HepG2 (cell line): ENCODE data around the gene ALB. TPM values are rescaled to one million over a fixed set of nuclear protein-coding genes. Genes with fewer than 3 reads are reported as not detected.

Experiments used
- CEBPG ChIP-seq: IDR thresholded peaks from 2 replicates; pipeline ENCODE4 v1.6.1; 2016
- ELF4 ChIP-seq: sonication (generic); formaldehyde crosslinking; IDR thresholded peaks from 2 replicates; pipeline ENCODE4 v1.5.0; 2020; ENCODE audit warnings: missing genetic modification reagents, mild to moderate bottlenecking, moderate library complexity, borderline replicate concordance
- FOXJ3 ChIP-seq: sonication (generic); formaldehyde crosslinking; IDR thresholded peaks from 2 replicates; pipeline ENCODE4 v1.4.0; 2020; ENCODE audit warnings: missing genetic modification reagents, mild to moderate bottlenecking, borderline replicate concordance
- IKZF4 ChIP-seq: sonication (generic); formaldehyde crosslinking; IDR thresholded peaks from 2 replicates; pipeline ENCODE4 v1.5.1; 2020; ENCODE audit warnings: borderline replicate concordance, mild to moderate bottlenecking, low read depth, missing genetic modification reagents; ENCODE audit errors: not compliant biosample characterization
- MAF1 ChIP-seq: sonication (generic); formaldehyde crosslinking; IDR thresholded peaks from 2 replicates; pipeline ENCODE4 v1.5.0; 2020; ENCODE audit warnings: missing genetic modification reagents, borderline replicate concordance
- MLLT10 ChIP-seq: sonication (generic); formaldehyde crosslinking; IDR thresholded peaks from 2 replicates; pipeline ENCODE4 v1.4.0; 2020; ENCODE audit warnings: missing genetic modification reagents
- MTF1 ChIP-seq: sonication (generic); formaldehyde crosslinking; IDR thresholded peaks from 2 replicates; pipeline ENCODE4 v1.5.0; 2020; ENCODE audit warnings: missing genetic modification reagents
- MXD4 ChIP-seq: IDR thresholded peaks from 2 replicates; pipeline ENCODE4 v1.6.1; 2016; ENCODE audit warnings: mild to moderate bottlenecking, missing biosample characterization, missing genetic modification reagents
- NFKB2 ChIP-seq: sonication (generic); formaldehyde crosslinking; IDR thresholded peaks from 2 replicates; pipeline ENCODE4 v1.4.0; 2020; ENCODE audit warnings: missing genetic modification reagents, borderline replicate concordance
- PLRG1 ChIP-seq: fragments of 450-650 bp; conservative IDR thresholded peaks from 2 replicates; pipeline ENCODE4 v1.6.1; 2016
- PRMT3 ChIP-seq: sonication (generic); formaldehyde crosslinking; IDR thresholded peaks from 2 replicates; pipeline ENCODE4 v1.8.1; 2022; ENCODE audit warnings: low read depth, mild to moderate bottlenecking, moderate library complexity, missing genetic modification reagents, borderline replicate concordance
- RXRB ChIP-seq: IDR thresholded peaks from 2 replicates; pipeline ENCODE4 v1.6.1; 2016; ENCODE audit warnings: borderline replicate concordance, missing genetic modification reagents, missing compliant biosample characterization
- SP2 ChIP-seq: sonication (generic); formaldehyde crosslinking; IDR thresholded peaks from 2 replicates; pipeline ENCODE4 v1.5.1; 2020; ENCODE audit warnings: mild to moderate bottlenecking, missing genetic modification reagents
- STAT5B ChIP-seq: sonication (generic); formaldehyde crosslinking; IDR thresholded peaks from 2 replicates; pipeline ENCODE4 v1.4.0; 2020; ENCODE audit warnings: missing genetic modification reagents
- ZFP36L1 ChIP-seq: sonication (generic); formaldehyde crosslinking; IDR thresholded peaks from 2 replicates; pipeline ENCODE4 v1.8.0; 2022; ENCODE audit warnings: mild to moderate bottlenecking, missing genetic modification reagents, moderate library complexity
- ZFP82 ChIP-seq: sonication (generic); formaldehyde crosslinking; IDR thresholded peaks from 2 replicates; pipeline ENCODE4 v1.5.1; 2020; ENCODE audit warnings: mild to moderate bottlenecking, missing genetic modification reagents, borderline replicate concordance
- ZFY ChIP-seq: sonication (generic); formaldehyde crosslinking; IDR thresholded peaks from 2 replicates; pipeline ENCODE4 v1.4.0; 2020; ENCODE audit warnings: missing genetic modification reagents
- ZKSCAN5 ChIP-seq: sonication (generic); formaldehyde crosslinking; IDR thresholded peaks from 2 replicates; pipeline ENCODE4 v1.5.1; 2020; ENCODE audit warnings: mild to moderate bottlenecking, missing genetic modification reagents
- ZNF136 ChIP-seq: sonication (generic); formaldehyde crosslinking; IDR thresholded peaks from 2 replicates; pipeline ENCODE4 v1.8.1; 2022; ENCODE audit warnings: low read depth, mild to moderate bottlenecking, moderate library complexity, missing genetic modification reagents
- ZNF160 ChIP-seq: sonication (generic); formaldehyde crosslinking; IDR thresholded peaks from 2 replicates; pipeline ENCODE4 v1.8.0; 2022; ENCODE audit warnings: mild to moderate bottlenecking, inconsistent platforms, missing genetic modification reagents
- ZNF251 ChIP-seq: sonication (generic); formaldehyde crosslinking; IDR thresholded peaks from 2 replicates; pipeline ENCODE4 v1.9.0; 2021; ENCODE audit warnings: mild to moderate bottlenecking, missing genetic modification reagents
- ZNF432 ChIP-seq: sonication (generic); formaldehyde crosslinking; IDR thresholded peaks from 2 replicates; pipeline ENCODE4 v1.5.0; 2020; ENCODE audit warnings: missing genetic modification reagents, mild to moderate bottlenecking, borderline replicate concordance
- ZNF496 ChIP-seq: sonication (generic); formaldehyde crosslinking; IDR thresholded peaks from 2 replicates; pipeline ENCODE4 v1.8.1; 2023; ENCODE audit warnings: mild to moderate bottlenecking, moderate library complexity, missing genetic modification reagents; ENCODE audit not compliant: insufficient replicate concordance
- ZNF510 ChIP-seq: sonication (generic); formaldehyde crosslinking; IDR thresholded peaks from 2 replicates; pipeline ENCODE4 v1.4.0; 2020; ENCODE audit warnings: low read depth, mild to moderate bottlenecking, missing genetic modification reagents
- ZNF720 ChIP-seq: sonication (generic); formaldehyde crosslinking; IDR thresholded peaks from 2 replicates; pipeline ENCODE4 v1.4.0; 2020; ENCODE audit warnings: missing genetic modification reagents
- ZNF790 ChIP-seq: sonication (generic); formaldehyde crosslinking; IDR thresholded peaks from 2 replicates; pipeline ENCODE4 v1.8.0; 2022; ENCODE audit warnings: missing genetic modification reagents, mild to moderate bottlenecking, borderline replicate concordance
- ZNF841 ChIP-seq: sonication (generic); formaldehyde crosslinking; IDR thresholded peaks from 2 replicates; pipeline ENCODE4 v1.8.1; 2023; ENCODE audit warnings: missing genetic modification reagents, borderline replicate concordance
- polyA plus RNA-seq, 8 experiments: library from polyadenylated mRNA; depleted of rRNA in 3 of 8; stranded (reverse) in 7 of 8; unstranded in 1 of 8; fragments of >200 nt; fragmentation: Illumina TruSeq in 4 of 8; extraction: Trizol in 4 of 8; gene quantifications; 2 replicates each; pipeline versions ENCODE4 v1.2.1 to v1.2.3, GENCODE V29; 2011 to 2016; ENCODE audit warnings: low read depth in 4 of 8, missing spikeins in 1 of 8, mixed read lengths in 1 of 8; ENCODE audit not compliant: insufficient read depth in 1 of 8
- total RNA-seq, 5 experiments: library from RNA; depleted of rRNA; stranded (reverse); fragments of >200 nt; fragmentation: Illumina TruSeq; extraction: Trizol; gene quantifications; 2 replicates each; pipeline ENCODE4 v1.2.3, GENCODE V29; 2016; ENCODE audit warnings: low read depth in 1 of 5
- TF ChIP-seq, protein P1 (sequence below): sonication (generic); formaldehyde crosslinking; IDR thresholded peaks from 2 replicates; pipeline ENCODE4 v1.8.0; 2022; ENCODE audit warnings: mild to moderate bottlenecking, missing genetic modification reagents, moderate library complexity
- TF ChIP-seq, protein P2 (sequence below): sonication (generic); formaldehyde crosslinking; IDR thresholded peaks from 2 replicates; pipeline ENCODE4 v1.5.1; 2020; ENCODE audit warnings: mild to moderate bottlenecking, missing genetic modification reagents, moderate library complexity

ALB gene
- total and polyA plus RNA-seq, 2 of the 13 experiments (the other 11 are each of a cell fraction or from before 2014, with no cell fraction given), result 22,259 to 22,625 TPM

DNA sequence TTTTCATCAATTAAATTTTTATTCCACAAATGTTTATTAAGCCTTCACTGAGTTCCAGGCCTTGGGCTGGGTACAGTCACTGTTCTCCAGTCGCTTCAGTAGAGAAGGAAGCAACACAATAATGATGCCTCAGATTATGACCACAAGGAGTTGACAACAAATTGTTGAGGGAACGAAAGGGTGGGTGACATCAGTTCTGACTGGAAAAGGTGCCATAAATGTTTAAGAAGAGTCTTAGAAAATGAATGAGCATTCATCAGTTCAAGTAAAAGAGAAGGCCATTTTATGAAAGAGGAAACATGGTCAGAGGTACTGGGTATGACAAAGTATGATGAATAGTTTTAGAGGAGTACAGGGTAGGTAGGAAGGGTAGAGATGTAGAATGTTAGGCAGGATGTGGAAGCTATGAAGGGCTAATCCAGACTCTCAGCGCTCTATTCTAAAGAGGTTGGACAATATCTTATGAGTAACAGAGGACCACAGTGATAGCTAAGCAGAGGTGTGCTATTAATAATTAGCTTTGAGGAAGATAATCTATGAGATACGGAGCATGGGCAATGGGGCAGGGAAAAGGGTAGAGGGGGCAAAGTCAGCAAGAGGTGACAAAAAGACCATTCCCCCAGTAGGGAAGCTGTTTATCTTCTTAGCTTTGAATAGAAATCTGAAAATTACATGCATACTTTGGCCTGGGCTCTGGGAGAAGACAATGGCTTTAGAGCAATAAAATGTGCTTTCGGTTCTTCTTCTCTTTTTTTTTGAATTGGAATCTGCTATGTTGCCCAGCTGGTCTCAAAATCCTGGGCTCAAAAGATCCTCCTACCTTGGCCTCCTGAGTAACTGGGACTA, 52.3 kb downstream of the ALB start (continued):
- TF ChIP-seq FOXJ3 (CRISPR knock-in tag) (no peak), ELF4 (CRISPR knock-in tag) (no peak), MXD4 (CRISPR knock-in tag) (no peak), ZNF510 (CRISPR knock-in tag) (no peak), PLRG1 (no peak), ZNF432 (no peak), ZFP36L1 (peak; percentile 79; the same call in 1 of the 2 replicates), MAF1 (CRISPR knock-in tag) (no peak), ZNF136 (CRISPR knock-in tag) (no peak), ZNF160 (CRISPR knock-in tag) (no peak), RXRB (no peak), ZNF720 (CRISPR knock-in tag) (no peak), ZNF251 (CRISPR knock-in tag) (no peak), ZFY (CRISPR knock-in tag) (no peak), CEBPG (CRISPR knock-in tag) (no peak), ZNF790 (CRISPR knock-in tag) (no peak), STAT5B (CRISPR knock-in tag) (no peak), ZFP82 (CRISPR knock-in tag) (peak; percentile 34; the same call in 1 of the 2 replicates), ZKSCAN5 (CRISPR knock-in tag) (no peak), PRMT3 (CRISPR knock-in tag) (no peak; the same call in 1 of the 2 replicates), MLLT10 (CRISPR knock-in tag) (no peak), NFKB2 (no peak), ZNF841 (CRISPR knock-in tag) (peak; percentile 57; the same call in 1 of the 2 replicates), IKZF4 (CRISPR knock-in tag) (no peak), MTF1 (CRISPR knock-in tag) (0 out of 2 replicates have a peak, but pooled peaks have one; percentile 11), SP2 (CRISPR knock-in tag) (no peak), ZNF496 (CRISPR knock-in tag) (no peak)
- TF ChIP-seq, protein P1, sequence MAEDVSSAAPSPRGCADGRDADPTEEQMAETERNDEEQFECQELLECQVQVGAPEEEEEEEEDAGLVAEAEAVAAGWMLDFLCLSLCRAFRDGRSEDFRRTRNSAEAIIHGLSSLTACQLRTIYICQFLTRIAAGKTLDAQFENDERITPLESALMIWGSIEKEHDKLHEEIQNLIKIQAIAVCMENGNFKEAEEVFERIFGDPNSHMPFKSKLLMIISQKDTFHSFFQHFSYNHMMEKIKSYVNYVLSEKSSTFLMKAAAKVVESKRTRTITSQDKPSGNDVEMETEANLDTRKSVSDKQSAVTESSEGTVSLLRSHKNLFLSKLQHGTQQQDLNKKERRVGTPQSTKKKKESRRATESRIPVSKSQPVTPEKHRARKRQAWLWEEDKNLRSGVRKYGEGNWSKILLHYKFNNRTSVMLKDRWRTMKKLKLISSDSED (CRISPR knock-in tag), result no peak
- TF ChIP-seq, protein P2, sequence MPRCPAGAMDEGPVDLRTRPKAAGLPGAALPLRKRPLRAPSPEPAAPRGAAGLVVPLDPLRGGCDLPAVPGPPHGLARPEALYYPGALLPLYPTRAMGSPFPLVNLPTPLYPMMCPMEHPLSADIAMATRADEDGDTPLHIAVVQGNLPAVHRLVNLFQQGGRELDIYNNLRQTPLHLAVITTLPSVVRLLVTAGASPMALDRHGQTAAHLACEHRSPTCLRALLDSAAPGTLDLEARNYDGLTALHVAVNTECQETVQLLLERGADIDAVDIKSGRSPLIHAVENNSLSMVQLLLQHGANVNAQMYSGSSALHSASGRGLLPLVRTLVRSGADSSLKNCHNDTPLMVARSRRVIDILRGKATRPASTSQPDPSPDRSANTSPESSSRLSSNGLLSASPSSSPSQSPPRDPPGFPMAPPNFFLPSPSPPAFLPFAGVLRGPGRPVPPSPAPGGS (CRISPR knock-in tag), result no peak
